Left lobe of liver (tissue), 2 donors: Measurements from ENCODE around the gene HOXA6. TPM values are rescaled to one million over a fixed set of nuclear protein-coding genes. Genes with fewer than 3 reads are reported as not detected.

Source experiments
- ATAC-seq: fragments of 200-7000 bp; cut with Tn5 transposase; one replicate; pipeline ENCODE4 v1.9.1; 2020; ENCODE audit warnings: mild to moderate bottlenecking, moderate library complexity
- DNase-seq: peaks from one replicate; pipeline ENCODE4 v3.0.0-alpha.2; 2020; ENCODE audit warnings: low spot score
- total RNA-seq: library from RNA; stranded (reverse); gene quantifications from one replicate; pipeline ENCODE4 v1.2.1, GENCODE V29; 2021
- donor health status: DM: no; HTN: no; CAD: no; lungs with moderate emphysema.
- donor health status: DM: no; HTN: yes; CAD: no.

HOXA6 gene
- total RNA-seq, 1 donor from 2014 or later, result not detected

- peak; percentile 39 for DNase-seq
- ATAC-seq, result peak; percentile 23
These were observed 5.5 kb downstream of the HOXA6 start for GRCh38 chr7:27141923-27142579.

- DNase-seq (no peak), ATAC-seq (no peak)
These were observed 6.2 kb downstream of the HOXA6 start for GRCh38 chr7:27141137-27141922.

- DNase-seq, result no peak
- no peak for ATAC-seq
These were observed 7.3 kb downstream of the HOXA6 start for GRCh38 chr7:27140126-27140857.

- ATAC-seq, result no peak
- peak; percentile 40 for DNase-seq
These were observed 8.0 kb downstream of the HOXA6 start for GRCh38 chr7:27139334-27140125.

- ATAC-seq (no peak), DNase-seq (no peak)
These were observed 8.6 kb downstream of the HOXA6 start for GRCh38 chr7:27138985-27139333.

GRCh38 chr7:27138472-27138871 is 9.1 kb downstream of the HOXA6 start:
- DNase-seq, result peak; percentile 14

GRCh38 chr7:27137640-27138315 is 9.8 kb downstream of the HOXA6 start:
- ATAC-seq (no peak), DNase-seq (no peak)

More at GRCh38 chr7:27138472-27138871, 9.1 kb downstream of the HOXA6 start:
- no peak for ATAC-seq

- DNase-seq, result no peak
These were observed 13.2 kb downstream of the HOXA6 start for GRCh38 chr7:27134392-27134791.

GRCh38 chr7:27133409-27134231 is 14.0 kb downstream of the HOXA6 start:
- DNase-seq, result peak; percentile 21
- no peak for ATAC-seq

More at GRCh38 chr7:27134392-27134791, 13.2 kb downstream of the HOXA6 start:
- ATAC-seq, result no peak

- no peak for DNase-seq
These were observed 14.6 kb downstream of the HOXA6 start for GRCh38 chr7:27132978-27133377.

GRCh38 chr7:27132214-27132613 is 15.4 kb downstream of the HOXA6 start:
- DNase-seq, result no peak
- ATAC-seq, result no peak

More at GRCh38 chr7:27132978-27133377, 14.6 kb downstream of the HOXA6 start:
- no peak for ATAC-seq

GRCh38 chr7:27131390-27131819 is 16.2 kb downstream of the HOXA6 start:
- ATAC-seq (no peak), DNase-seq (no peak)

GRCh38 chr7:27130540-27131389 is 16.8 kb downstream of the HOXA6 start, which contains the start of gene HOXA4:
Gene HOXA4, minus strand, starts transcription at chr7:27130757. Its CDS starts 24 bp downstream, at chr7:27130733.
- ATAC-seq (peak; percentile 92), DNase-seq (peak; percentile 70)

- ATAC-seq, result peak; percentile 33
- peak; percentile 45 for DNase-seq
These were observed 17.6 kb downstream of the HOXA6 start for GRCh38 chr7:27129729-27130539.

- DNase-seq, result peak; percentile 35
- ATAC-seq, result no peak
These were observed 18.5 kb downstream of the HOXA6 start for GRCh38 chr7:27128776-27129728.

GRCh38 chr7:27128034-27128433 is 19.5 kb downstream of the HOXA6 start:
- no peak for DNase-seq
- ATAC-seq, result no peak
